Stimulated activated CD4-positive, alpha-beta T cell treated with anti-CD3 and anti-CD28 coated beads, TNF-alpha, amount 100 ng/mL, for 24 hours (primary cell): ENCODE data around the gene PYROXD2.
A peak's percentile ranks its signal among the peaks of the same experiment; 100 is the strongest.

ENCODE experiments used
- DNase-seq, 3 experiments: peaks; one replicate each; pipeline ENCODE4 v3.0.0-alpha.2; 2020; ENCODE audit warnings: low read depth in 3 of 3

Gene PYROXD2

GRCh38 chr10:98433881-98434732 is 19.1 kb upstream of the PYROXD2 start:
- no peak for DNase-seq

GRCh38 chr10:98433371-98433770 is 18.4 kb upstream of the PYROXD2 start:
- DNase-seq = no peak

GRCh38 chr10:98432330-98432729 is 17.3 kb upstream of the PYROXD2 start:
- DNase-seq = no peak

- DNase-seq = no peak
Measured at GRCh38 chr10:98431016-98431415, 16.0 kb upstream of the PYROXD2 start.

- no peak for DNase-seq
Measured at GRCh38 chr10:98430427-98430826, 15.4 kb upstream of the PYROXD2 start.

- no peak for DNase-seq
Measured at GRCh38 chr10:98429320-98430072, 14.5 kb upstream of the PYROXD2 start.

- DNase-seq = no peak
Measured at GRCh38 chr10:98427011-98427515, 12.1 kb upstream of the PYROXD2 start.

- DNase-seq = peak; percentile 11 to 44 (median 23)
Measured at GRCh38 chr10:98425511-98426352, 10.8 kb upstream of the PYROXD2 start.

- no peak for DNase-seq
Measured at GRCh38 chr10:98424295-98425254, 9.6 kb upstream of the PYROXD2 start.

- no peak for DNase-seq
Measured at GRCh38 chr10:98423691-98424120, 8.7 kb upstream of the PYROXD2 start.

- no peak for DNase-seq
Measured at GRCh38 chr10:98422182-98422581, 7.2 kb upstream of the PYROXD2 start.

- DNase-seq = no peak
Measured at GRCh38 chr10:98420786-98421185, 5.8 kb upstream of the PYROXD2 start.

- no peak for DNase-seq
Measured at GRCh38 chr10:98419469-98420261, 4.7 kb upstream of the PYROXD2 start.

GRCh38 chr10:98418665-98419468 is 3.9 kb upstream of the PYROXD2 start:
- no peak for DNase-seq

- no peak for DNase-seq
Measured at GRCh38 chr10:98417973-98418664, 3.1 kb upstream of the PYROXD2 start.

- DNase-seq = no peak
Measured at GRCh38 chr10:98417481-98417959, 2.5 kb upstream of the PYROXD2 start.

- no peak for DNase-seq
Measured at GRCh38 chr10:98416606-98417388, 1.8 kb upstream of the PYROXD2 start.
